Measurements from ENCODE around the gene ALS2CL. TPM values are rescaled to one million over a fixed set of nuclear protein-coding genes. Genes with fewer than 3 reads are reported as not detected.

ALS2CL gene, protein sequence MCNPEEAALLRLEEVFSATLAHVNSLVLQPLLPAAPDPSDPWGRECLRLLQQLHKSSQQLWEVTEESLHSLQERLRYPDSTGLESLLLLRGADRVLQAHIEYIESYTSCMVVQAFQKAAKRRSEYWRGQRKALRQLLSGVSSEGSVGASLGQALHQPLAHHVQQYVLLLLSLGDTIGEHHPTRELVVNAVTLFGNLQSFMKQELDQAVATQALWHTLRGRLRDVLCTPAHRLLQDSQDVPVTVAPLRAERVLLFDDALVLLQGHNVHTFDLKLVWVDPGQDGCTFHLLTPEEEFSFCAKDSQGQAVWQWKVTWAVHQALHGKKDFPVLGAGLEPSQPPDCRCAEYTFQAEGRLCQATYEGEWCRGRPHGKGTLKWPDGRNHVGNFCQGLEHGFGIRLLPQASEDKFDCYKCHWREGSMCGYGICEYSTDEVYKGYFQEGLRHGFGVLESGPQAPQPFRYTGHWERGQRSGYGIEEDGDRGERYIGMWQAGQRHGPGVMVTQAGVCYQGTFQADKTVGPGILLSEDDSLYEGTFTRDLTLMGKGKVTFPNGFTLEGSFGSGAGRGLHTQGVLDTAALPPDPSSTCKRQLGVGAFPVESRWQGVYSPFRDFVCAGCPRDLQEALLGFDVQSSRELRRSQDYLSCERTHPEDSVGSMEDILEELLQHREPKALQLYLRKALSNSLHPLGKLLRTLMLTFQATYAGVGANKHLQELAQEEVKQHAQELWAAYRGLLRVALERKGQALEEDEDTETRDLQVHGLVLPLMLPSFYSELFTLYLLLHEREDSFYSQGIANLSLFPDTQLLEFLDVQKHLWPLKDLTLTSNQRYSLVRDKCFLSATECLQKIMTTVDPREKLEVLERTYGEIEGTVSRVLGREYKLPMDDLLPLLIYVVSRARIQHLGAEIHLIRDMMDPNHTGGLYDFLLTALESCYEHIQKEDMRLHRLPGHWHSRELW
- 0.07 TPM in 1 of 2 replicates, not detected in the other for total RNA-seq (2013; cell fraction: nucleolus; rRNA removed)
- total RNA-seq (2014; rRNA removed): not detected in 2 replicates
- total RNA-seq (2014; rRNA removed; fragmentation: Illumina TruSeq; extraction: Trizol): not detected in 2 replicates
- 0.05 and 0.19 TPM in 2 replicates for total RNA-seq (2021)
- polyA plus RNA-seq (2011; ENCODE audit: low read depth): not detected
- polyA plus RNA-seq (2011; rRNA removed): 0.01 TPM in 1 of 2 replicates, not detected in the other
- polyA plus RNA-seq (2011; cell fraction: cytosol; rRNA removed): not detected in 2 replicates
- polyA plus RNA-seq (2011; cell fraction: nucleus; rRNA removed): 0.21 and 0.22 TPM in 2 replicates
- polyA plus RNA-seq (2012): 0.06 TPM in 1 of 2 replicates, not detected in the other
- not detected in 2 replicates for polyA plus RNA-seq (2014; fragmentation: Illumina TruSeq; extraction: Trizol)
- not detected for polyA plus RNA-seq (2014; fragmentation: Nextera tagmentation; extraction: Ambion mirVana)
- polyA plus RNA-seq (2014; rRNA removed): not detected in 2 replicates
- not detected for polyA plus RNA-seq (2016; fragmentation: Nextera tagmentation; extraction: Ambion mirVana)
- not detected in 2 replicates for polyA minus RNA-seq (2011; rRNA and poly(A)+ RNA removed)
- polyA minus RNA-seq (2011; cell fraction: cytosol; rRNA and poly(A)+ RNA removed): 0.80 and 1.5 TPM in 2 replicates
- polyA minus RNA-seq (2011; cell fraction: nucleus; rRNA and poly(A)+ RNA removed): 0.10 and 0.12 TPM in 2 replicates
- Bru-seq, nascent RNA: not detected
- not detected for BruChase-seq, experiment 1, labeled RNA remaining after a 6-hour chase
- BruChase-seq, experiment 2, labeled RNA remaining after a 2-hour chase: not detected
- long read RNA-seq, experiment 1: 0 reads
- long read RNA-seq, experiment 2: 0 reads

DNA sequence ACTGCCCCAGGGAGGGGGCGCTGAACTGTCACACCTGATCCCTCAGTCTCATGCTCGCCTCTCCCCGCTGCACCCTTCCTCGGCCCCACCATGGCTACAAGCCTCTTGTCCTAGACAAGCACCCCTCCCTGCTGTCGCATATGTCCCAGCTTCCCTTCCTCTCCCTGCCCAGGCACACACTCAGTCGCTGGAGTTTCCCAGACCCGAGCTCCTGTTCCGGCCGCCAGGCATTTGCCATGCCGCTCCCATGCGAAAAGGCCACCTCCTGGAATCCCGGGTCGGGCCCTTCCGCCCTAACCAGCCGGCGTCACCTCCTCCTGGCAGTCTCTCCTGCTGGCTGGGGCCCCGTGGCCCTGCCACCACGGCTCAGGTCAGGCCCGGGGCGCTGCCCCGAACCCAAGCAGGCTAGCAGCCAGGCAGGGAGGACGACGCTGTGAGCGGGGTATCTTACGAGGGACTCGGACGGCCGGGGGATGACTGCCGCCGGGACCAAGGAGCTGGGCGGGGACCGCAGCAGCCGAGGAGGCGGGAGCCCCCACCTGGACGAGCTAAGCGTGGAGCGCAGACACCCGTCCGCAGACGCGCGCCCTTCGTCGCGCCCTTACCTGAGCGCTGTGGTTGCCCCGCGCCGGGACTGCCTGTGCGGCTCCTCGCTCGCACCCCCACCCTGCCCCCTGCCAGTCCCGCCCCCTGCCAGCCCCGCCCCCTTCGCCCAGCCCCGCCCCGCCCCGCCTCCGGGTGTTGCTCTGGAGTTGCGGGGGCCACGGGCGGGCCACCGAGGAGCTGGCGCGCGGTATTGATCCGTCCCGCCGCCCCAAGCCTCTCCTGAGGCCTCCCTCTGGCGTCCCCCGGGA, at the start of gene ALS2CL:
Gene ALS2CL (minus strand): TSS at position 642 of the 854 bp plus-strand sequence. CDS start 4,239 bp downstream, outside the sequence.
- Histone ChIP-seq H3K9me3 (replicated peaks; ENCODE audit: control insufficient read depth, insufficient read depth, low read length) (no peaks in the 10 kb centered on the region), H3K4me2 (ENCODE audit: control insufficient read depth, insufficient read depth) (peak within 1 kb of the TSS; percentile 78), H4K20me1 (ENCODE audit: control insufficient read depth, insufficient read depth) (no peaks in the 10 kb centered on the region), H3K36me3 (ENCODE audit: control insufficient read depth in 2 of 2, insufficient read depth in 2 of 2, low read length in 1 of 2) (no peaks in the 10 kb centered on the region), H3K9ac (ENCODE audit: control insufficient read depth, insufficient read depth, low read length) (no peak within 1 kb of the TSS), H3K4me3 (peak within 1 kb of the TSS; percentile 53; the same call in 1 of the 2 replicates), H3K79me2 (ENCODE audit: control insufficient read depth, insufficient read depth, low read length) (no peaks in the 10 kb centered on the region), H3K27me3 (replicated peaks in 1 of 2; ENCODE audit: control insufficient read depth in 2 of 2, insufficient read depth in 2 of 2, low read length in 1 of 2) (peaks cover 5 to 8% of the 10 kb centered on the region in 2 experiments), H3K27ac (ENCODE audit: control insufficient read depth, insufficient read depth) (no peak within 1 kb of the TSS), H3K4me1 (ENCODE audit: control insufficient read depth, insufficient read depth, low read length) (peaks cover 7% of the 10 kb centered on the region), H2AFZ (ENCODE audit: control insufficient read depth, low read depth, low read length) (peak within 1 kb of the TSS; percentile 45; the same call in 1 of the 2 replicates)
- SMC1A ChIA-PET (ENCODE audit: uncharacterized antibody, unreplicated experiment): no interaction called here
- BruUV-seq (replicated peaks): no TSS peak
- in situ Hi-C loops (cut with MboI) (no loop called here), intact Hi-C loops (cut with micrococcal nuclease; ENCODE audit: unreplicated experiment) (no loop called here)
- FAIRE-seq: no peak
- no peak for DNase-seq (ENCODE audit: low read depth, low spot score)
- 6% methylated on average over 39 of the region's 71 CpGs for WGBS (ENCODE audit: insufficient coverage, insufficient replicate concordance, low lambda C conversion rate, missing lambda C conversion rate)
- no peak for TF ChIP-seq SMC3 (IDR thresholded peaks at IDR 0.05; ENCODE audit: borderline replicate concordance, low read length)
- TF ChIP-seq, protein P1, sequence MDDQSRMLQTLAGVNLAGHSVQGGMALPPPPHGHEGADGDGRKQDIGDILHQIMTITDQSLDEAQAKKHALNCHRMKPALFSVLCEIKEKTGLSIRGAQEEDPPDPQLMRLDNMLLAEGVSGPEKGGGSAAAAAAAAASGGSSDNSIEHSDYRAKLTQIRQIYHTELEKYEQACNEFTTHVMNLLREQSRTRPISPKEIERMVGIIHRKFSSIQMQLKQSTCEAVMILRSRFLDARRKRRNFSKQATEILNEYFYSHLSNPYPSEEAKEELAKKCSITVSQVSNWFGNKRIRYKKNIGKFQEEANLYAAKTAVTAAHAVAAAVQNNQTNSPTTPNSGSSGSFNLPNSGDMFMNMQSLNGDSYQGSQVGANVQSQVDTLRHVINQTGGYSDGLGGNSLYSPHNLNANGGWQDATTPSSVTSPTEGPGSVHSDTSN (IDR thresholded peaks at IDR 0.05; ENCODE audit: insufficient replicate concordance, low read depth, low read length): no peak
- TF ChIP-seq, protein P2, sequence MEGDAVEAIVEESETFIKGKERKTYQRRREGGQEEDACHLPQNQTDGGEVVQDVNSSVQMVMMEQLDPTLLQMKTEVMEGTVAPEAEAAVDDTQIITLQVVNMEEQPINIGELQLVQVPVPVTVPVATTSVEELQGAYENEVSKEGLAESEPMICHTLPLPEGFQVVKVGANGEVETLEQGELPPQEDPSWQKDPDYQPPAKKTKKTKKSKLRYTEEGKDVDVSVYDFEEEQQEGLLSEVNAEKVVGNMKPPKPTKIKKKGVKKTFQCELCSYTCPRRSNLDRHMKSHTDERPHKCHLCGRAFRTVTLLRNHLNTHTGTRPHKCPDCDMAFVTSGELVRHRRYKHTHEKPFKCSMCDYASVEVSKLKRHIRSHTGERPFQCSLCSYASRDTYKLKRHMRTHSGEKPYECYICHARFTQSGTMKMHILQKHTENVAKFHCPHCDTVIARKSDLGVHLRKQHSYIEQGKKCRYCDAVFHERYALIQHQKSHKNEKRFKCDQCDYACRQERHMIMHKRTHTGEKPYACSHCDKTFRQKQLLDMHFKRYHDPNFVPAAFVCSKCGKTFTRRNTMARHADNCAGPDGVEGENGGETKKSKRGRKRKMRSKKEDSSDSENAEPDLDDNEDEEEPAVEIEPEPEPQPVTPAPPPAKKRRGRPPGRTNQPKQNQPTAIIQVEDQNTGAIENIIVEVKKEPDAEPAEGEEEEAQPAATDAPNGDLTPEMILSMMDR (IDR thresholded peaks at IDR 0.05 in 2 of 3, conservative IDR thresholded peaks at IDR 0.05 in 1 of 3; ENCODE audit: control insufficient read depth in 2 of 3, extremely low read depth in 1 of 3, insufficient read depth in 1 of 3, low read depth in 3 of 3, low read length in 3 of 3): no peak
- TF ChIP-seq, protein P3, sequence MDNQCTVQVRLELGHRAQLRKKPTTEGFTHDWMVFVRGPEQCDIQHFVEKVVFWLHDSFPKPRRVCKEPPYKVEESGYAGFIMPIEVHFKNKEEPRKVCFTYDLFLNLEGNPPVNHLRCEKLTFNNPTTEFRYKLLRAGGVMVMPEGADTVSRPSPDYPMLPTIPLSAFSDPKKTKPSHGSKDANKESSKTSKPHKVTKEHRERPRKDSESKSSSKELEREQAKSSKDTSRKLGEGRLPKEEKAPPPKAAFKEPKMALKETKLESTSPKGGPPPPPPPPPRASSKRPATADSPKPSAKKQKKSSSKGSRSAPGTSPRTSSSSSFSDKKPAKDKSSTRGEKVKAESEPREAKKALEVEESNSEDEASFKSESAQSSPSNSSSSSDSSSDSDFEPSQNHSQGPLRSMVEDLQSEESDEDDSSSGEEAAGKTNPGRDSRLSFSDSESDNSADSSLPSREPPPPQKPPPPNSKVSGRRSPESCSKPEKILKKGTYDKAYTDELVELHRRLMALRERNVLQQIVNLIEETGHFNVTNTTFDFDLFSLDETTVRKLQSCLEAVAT (IDR thresholded peaks at IDR 0.05): no peak
- TF ChIP-seq TCF3 (IDR thresholded peaks at IDR 0.05; ENCODE audit: borderline replicate concordance, insufficient read depth, low read depth, low read length): no peak
- TF ChIP-seq MYC (IDR thresholded peaks at IDR 0.05; ENCODE audit: insufficient read depth, insufficient read length, insufficient replicate concordance, low read length, severe bottlenecking): no peak
- no peak for TF ChIP-seq POLR2AphosphoS5 (IDR thresholded peaks at IDR 0.05; ENCODE audit: low read length)
- CTCF ChIA-PET: interaction anchor here (1.6 kb wide), 1 partner anchor 204 kb away, joined by 5 read pairs; no protein-coding TSS in a partner anchor
- RAD21 ChIA-PET (ENCODE audit: unreplicated experiment): no interaction called here
- POLR2A ChIA-PET: interaction anchor here (0.9 kb wide), 1 partner anchor 90 kb away, joined by 3 read pairs; no protein-coding TSS in a partner anchor
- ATAC-seq: peak; percentile 65
